ENCODE measurements around the gene DROSHA.
"Not testable (repeated sequence)": the region's sequence is repeated elsewhere in the genome, so short reads cannot be mapped to it uniquely, and the experiment has no call there.

The DROSHA gene

GRCh38 chr5:31531888-31532547 lies at the start of gene DROSHA, which contains the start of gene C5orf22:
TSS of gene DROSHA (minus strand) at chr5:31532093. CDS start at chr5:31529059, 3,034 bp downstream.
TSS of gene C5orf22 (plus strand) at chr5:31532301. CDS start at chr5:31532393, 92 bp downstream.
- peak; percentile 86 for DNase-seq (ENCODE audit: low read depth)

DNA sequence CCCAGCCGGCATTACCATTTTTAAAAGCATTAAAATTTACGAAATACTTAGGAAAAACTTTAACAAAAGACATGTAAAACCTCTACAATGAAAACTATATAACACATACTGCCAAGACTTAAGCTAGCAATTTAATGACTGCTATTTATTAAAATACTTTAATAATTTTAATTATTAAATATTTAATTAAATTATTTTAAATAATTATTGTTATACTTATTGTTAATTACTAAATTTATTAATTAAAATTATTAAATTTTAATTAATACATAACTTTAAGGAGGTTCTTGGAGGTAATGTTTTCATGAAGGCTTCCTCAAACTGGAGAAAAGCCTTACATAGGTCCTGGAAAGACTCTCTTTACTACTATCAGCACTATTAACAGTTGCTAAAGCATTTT lies 47.7 kb upstream of the DROSHA start:
- no peak for DNase-seq (ENCODE audit: low read depth)

GRCh38 chr5:31577438-31577837 lies 45.5 kb upstream of the DROSHA start:
- no peak for DNase-seq (ENCODE audit: low read depth)

DNA sequence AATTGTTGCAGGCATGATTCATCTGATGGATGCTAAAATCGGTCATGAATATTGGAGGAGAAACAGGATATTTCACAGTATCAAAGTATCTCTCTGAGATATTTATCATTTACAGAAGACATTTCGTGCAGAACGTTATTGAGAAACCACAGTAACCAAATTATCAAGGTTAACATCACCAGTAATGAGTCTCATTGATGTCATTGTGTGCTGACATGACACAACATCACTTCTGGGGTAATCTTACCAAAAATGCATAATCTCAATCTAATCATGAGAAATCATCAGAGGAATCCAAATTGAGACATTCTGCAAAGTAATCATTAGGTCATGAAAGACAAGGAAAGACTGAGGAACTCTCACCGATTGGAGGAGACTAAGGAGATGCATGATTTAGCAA lies 42.9 kb upstream of the DROSHA start:
- DNase-seq (ENCODE audit: low read depth) = no peak

DNA sequence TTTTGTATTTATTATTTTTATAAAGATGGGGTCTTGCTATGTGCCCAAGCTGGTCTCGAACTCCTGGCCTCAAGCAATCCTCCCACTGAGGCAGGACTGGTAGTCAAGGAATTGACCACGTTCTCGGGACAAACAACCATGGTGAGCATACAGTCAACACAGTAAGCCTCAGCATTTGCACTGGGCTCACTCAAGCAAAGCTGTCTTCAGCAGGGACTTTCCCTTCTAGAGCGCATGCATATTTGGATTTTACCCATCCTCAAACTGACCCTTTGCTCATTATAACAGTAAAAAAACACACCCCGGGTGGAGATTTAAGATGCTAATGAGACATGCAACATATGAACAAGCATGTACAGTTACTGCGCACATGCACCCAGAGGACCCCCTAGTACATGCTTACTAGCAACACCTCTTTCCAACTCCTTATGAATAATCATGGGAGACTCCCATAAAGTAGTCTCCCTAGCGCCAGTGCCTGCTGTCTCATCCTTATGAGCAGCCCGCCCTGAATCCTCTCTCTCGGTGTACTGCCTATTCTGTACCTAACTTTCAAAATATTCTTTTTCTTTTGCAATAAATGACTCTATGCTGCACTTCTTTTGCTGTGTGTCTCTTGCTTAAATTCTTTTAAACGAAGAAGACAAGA lies 41.7 kb upstream of the DROSHA start:
- DNase-seq (ENCODE audit: low read depth) = no peak

- DNase-seq (ENCODE audit: low read depth) = no peak
These were observed 37.2 kb upstream of the DROSHA start for GRCh38 chr5:31569068-31569467.

DNA sequence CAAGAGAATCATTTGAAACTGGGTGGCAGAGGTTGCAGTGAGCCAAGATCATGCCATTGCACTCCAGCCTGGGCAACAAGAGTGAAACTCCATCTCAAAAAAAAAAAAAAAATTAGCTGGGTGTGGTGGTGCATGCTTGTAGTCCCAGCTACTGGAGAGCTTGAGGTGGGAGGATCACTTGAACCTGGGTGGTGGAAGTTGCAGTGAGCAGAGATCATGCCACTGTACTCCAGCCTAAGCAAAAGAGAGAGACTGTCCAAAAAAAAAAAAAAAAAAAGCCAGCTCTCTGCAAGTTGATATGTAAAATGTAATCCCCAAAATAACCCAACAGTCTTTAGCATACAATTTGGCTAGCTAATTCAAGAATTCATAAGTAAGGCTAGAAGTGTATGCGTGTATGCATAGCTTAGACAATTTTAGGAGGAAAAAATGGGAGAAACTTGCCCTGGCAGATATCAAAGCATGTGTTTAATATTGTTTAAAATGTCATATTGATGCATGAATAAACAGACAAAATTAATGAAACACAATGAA lies 36.5 kb upstream of the DROSHA start:
- DNase-seq (ENCODE audit: low read depth) = no peak

DNA sequence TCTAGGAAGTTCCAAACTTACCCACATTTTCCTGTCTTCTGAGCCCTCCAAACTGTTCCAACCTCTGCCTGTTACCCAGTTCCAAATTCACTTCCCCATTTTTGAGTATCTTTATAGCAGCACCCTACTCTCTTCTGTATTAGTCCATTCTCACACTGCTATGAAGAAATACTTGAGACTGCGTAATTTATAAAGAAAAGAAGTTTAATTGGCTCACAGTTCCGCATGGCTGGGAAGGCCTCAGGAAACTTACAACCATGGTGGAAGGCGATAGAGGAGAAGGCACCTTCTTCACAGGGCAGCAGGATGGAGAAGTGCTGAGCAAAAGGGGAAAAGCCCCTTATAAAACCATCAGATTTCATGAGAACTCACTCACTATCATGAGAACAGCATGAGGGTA lies 34.5 kb upstream of the DROSHA start:
- DNase-seq (ENCODE audit: low read depth) = not testable (repeated sequence)

DNA sequence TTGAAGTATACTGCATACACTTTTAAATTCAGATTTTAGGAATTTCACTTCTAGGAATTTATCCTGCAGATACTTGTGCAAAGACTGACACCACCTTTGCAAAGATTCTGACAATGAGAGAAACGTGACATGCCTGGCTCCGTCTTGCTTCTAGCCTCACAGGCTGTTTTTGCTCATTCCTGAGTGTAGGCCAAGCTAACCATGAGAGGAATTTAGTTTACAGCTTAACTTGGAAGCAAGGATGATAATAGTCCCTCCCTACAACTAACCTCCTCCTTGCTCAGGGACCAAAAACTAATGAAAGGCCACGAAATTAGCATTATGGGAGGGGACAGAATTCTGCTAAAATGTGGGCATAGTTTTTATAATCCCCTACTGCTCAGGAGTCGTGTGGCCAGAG lies 31.3 kb upstream of the DROSHA start:
- no peak for DNase-seq (ENCODE audit: low read depth)

DNA sequence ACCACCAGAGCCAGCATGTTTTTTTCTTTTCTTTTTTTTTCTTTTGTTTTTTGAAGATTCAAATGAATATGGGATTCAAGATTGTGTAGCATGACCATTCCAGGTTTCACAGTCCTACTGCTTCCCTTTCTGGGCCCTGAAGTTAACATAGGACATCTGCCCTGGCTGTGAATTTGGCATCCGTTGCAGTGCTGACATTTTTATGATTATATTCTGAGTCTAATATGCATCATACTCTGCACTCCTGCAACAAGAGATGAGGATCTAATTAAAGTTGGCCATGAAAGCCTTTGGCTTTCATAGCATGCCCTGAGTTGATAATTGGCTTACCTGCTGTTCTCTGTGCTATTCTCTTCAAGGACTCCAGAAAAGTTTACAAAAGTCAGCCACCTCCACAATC lies 30.1 kb upstream of the DROSHA start:
- no peak for DNase-seq (ENCODE audit: low read depth)

DNA sequence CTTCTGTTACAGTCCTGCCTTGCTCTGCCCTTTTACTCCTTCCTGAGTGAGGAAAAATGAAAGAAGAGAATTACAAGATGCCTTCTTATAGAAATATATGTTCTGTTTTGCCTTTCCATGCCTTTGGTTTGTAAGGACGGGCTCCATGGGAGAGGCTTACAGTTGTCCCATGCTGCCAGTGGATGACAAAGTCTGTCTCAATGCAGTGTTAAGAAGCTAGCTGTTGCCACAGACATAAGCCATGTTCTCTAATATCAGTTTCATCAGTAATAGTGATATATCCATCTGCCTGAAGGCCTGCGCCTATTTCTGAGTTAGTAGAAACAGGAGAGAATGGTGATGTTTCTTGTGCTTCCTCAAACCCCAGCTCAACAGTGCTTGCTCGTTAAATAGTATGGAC lies 28.0 kb upstream of the DROSHA start:
- DNase-seq (ENCODE audit: low read depth) = no peak

GRCh38 chr5:31556461-31556860 lies 24.6 kb upstream of the DROSHA start:
- no peak for DNase-seq (ENCODE audit: low read depth)

- no peak for DNase-seq (ENCODE audit: low read depth)
These were observed 22.7 kb upstream of the DROSHA start for GRCh38 chr5:31554552-31554951.

GRCh38 chr5:31553863-31554262 lies 22.0 kb upstream of the DROSHA start:
- no peak for DNase-seq (ENCODE audit: low read depth)

DNA sequence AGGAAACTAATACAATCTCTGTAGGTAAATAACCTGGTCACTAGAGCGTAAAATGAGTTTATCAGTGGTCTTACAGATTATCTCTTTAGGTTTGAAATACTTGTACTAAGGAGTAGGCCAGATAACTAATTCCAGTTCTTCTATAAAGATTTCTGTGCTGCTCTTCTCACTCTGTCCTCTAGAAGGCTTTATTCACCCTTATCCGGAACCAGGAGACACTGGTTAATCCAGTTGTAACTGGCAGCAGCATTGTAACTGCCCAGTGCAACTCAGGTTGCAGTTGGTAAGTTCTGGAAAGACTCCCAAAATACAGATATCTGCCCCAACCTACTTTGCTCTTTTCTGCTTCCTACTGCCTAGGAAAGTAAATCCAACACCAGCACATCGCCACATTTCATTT lies 20.0 kb upstream of the DROSHA start:
- no peak for DNase-seq (ENCODE audit: low read depth)

DNA sequence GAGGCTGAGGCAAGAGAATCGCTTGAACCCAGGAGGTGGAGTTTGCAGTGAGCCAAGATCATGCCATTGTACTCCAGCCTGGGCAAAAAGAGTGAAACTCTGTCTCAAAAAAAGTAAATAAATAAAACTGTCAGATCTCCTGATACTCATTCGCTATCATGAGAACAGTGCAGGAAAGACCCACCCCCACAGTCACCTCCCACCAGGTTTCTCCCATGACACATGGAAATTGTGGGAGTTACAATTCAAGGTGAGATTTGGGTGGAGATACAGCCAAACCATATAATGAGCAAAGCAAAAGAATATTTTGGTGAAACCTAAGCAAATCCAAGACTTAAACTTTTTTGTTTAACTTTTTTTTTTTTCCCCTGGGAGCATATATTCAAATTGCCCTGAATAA lies 17.2 kb upstream of the DROSHA start:
- DNase-seq (ENCODE audit: low read depth) = not testable (repeated sequence)

- no peak for DNase-seq (ENCODE audit: low read depth)
These were observed 6.0 kb upstream of the DROSHA start for GRCh38 chr5:31537851-31538250.

DNA sequence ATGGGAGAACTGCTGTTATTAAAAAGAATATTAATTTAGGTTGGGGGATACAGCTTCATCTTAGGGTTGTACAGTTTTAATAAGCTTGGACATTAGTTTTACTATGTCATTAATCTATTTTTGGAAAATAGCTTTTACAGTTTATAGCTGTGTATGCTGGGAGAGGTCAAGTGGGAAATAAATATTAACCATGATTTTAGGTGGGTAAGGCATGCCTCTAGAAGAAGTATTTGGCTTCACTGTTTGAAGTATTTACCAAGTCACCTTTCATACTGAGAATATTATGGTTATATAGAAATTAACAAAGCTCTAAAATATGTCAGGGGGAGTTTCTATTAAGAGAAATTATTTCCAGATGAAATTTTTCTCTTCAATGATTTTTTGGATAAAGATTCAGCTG lies 5.5 kb upstream of the DROSHA start:
- DNase-seq (ENCODE audit: low read depth) = no peak

- no peak for DNase-seq (ENCODE audit: low read depth)
These were observed 5.0 kb upstream of the DROSHA start for GRCh38 chr5:31536873-31537272.

DNA sequence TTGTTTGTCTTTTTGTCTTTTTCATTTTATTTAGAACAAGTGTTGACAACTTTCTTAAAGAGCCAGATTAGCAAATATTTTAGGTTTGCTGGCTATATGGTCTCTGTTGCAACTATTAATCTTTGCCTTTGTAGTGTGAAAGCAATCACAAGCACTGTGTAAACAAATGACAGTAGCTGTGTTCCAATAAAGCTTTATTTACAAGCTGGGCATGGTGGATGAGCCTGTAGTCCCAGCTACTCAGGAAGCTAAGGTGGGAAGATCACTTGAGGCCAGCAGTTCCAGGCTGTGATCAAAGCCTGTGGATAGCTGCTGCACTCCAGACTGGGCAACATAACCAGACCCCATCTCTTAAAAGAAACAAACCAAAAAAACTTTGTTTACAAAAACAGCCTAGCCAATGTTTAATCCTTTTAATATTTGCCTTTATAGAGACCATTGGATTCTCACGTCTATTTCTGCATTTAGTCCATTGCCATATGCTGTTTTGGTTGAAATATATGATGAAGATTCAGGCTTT lies 2.7 kb upstream of the DROSHA start:
- no peak for DNase-seq (ENCODE audit: low read depth)

GRCh38 chr5:31531543-31531887 lies 378 bp downstream of the DROSHA start:
- no peak for DNase-seq (ENCODE audit: low read depth)

GRCh38 chr5:31530541-31531265 lies 1.2 kb downstream of the DROSHA start:
- DNase-seq (ENCODE audit: low read depth) = no peak

DNA sequence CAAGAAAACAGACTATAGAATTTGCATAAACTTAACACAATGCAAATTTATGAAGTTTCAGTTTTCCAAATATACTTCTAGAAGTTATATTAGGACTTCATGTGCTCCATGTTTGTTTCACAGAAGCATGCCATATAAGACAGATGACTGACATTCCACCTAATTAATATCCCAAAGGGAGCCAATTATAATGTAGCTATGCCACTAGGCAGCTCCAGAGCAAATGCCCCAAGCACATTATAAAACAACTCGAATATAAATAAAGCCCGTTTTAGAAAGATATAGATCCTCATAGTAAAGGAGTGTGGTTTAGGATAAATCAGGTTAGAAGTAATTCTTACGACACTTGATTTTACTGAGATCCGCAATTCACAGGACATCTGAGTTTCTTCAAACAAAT lies 8.9 kb downstream of the DROSHA start:
- no peak for DNase-seq (ENCODE audit: low read depth)

Measured in stimulated activated CD8-positive, alpha-beta memory T cell treated with anti-CD3 and anti-CD28 coated beads, Interleukin-7, amount 100 ng/mL, for 24 hours (primary cell).